ENCODE results near the gene KLF1.

DNA sequence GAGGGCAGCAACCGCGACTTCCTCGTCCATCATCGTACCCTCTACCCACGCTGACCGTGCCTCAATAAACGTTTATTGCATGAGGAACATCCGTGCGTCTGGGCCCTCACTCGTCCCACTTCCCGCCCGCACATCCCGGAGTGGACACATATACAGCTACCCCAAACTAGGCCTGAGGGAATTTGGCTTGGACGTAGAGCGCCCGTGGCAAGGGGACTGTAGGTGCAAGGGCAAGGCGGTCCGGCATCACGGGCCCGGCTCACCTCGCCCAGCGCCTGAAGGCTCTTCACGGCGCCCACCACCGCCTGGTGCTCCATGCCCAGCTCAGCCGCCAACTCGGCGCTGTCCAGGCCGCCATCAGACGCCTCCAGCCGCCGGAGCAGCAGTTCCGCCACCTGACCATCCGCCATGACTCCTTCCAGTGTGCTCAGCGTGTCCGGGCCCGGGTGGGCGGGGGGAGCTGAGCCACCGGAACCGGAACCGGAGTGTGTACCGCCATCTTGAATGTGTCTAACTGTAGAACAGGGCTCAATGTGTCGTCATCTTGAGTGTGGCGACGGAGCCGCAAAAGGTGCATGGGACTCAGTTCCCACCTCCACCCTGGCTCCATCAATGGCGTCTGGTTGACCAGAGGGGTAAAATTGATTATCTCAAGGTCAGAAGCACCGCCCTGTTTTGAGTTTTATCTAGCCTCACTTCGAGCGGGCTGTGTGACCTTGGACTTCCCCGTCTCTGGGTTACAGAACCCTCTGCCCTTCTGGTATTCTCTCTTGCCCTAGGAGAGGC, 46.5 kb upstream of the KLF1 start, which contains the start of gene FARSA:
- TF ChIP-seq POLR2A (IDR thresholded peaks at IDR 0.05) (peak in 2 of 4 donors; percentile 46 to 72), EP300 (IDR thresholded peaks at IDR 0.05) (peak in 1 of 4 donors; percentile 85), POLR2AphosphoS5 (IDR thresholded peaks at IDR 0.05) (peak; percentile 96 to 98)
- TF ChIP-seq, protein P1, sequence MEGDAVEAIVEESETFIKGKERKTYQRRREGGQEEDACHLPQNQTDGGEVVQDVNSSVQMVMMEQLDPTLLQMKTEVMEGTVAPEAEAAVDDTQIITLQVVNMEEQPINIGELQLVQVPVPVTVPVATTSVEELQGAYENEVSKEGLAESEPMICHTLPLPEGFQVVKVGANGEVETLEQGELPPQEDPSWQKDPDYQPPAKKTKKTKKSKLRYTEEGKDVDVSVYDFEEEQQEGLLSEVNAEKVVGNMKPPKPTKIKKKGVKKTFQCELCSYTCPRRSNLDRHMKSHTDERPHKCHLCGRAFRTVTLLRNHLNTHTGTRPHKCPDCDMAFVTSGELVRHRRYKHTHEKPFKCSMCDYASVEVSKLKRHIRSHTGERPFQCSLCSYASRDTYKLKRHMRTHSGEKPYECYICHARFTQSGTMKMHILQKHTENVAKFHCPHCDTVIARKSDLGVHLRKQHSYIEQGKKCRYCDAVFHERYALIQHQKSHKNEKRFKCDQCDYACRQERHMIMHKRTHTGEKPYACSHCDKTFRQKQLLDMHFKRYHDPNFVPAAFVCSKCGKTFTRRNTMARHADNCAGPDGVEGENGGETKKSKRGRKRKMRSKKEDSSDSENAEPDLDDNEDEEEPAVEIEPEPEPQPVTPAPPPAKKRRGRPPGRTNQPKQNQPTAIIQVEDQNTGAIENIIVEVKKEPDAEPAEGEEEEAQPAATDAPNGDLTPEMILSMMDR (IDR thresholded peaks at IDR 0.05): no peak

Data from upper lobe of left lung (tissue), 4 donors.